HCT116 (cell line): ENCODE data around the gene ZBTB37.

ENCODE experiments used
- ATF3 ChIP-seq: IDR thresholded peaks from 2 replicates; pipeline ENCODE4 v1.6.1; 2012
- CTCF ChIP-seq, 3 experiments: fragments of 200-600 bp in 1 of 3; sonication (generic) in 1 of 3; IDR thresholded peaks in 2 of 3; conservative IDR thresholded peaks in 1 of 3; 2 replicates each; pipeline ENCODE4 v1.5.1; 2012 to 2017; ENCODE audit warnings: low read depth in 2 of 3, low read length in 2 of 3, antibody characterized with exemption in 1 of 3, borderline replicate concordance in 1 of 3, control low read depth in 1 of 3, mild to moderate bottlenecking in 1 of 3, mixed read lengths in 1 of 3, mixed run types in 1 of 3, moderate library complexity in 1 of 3; ENCODE audit not compliant: insufficient read depth in 1 of 3
- EGR1 ChIP-seq: IDR thresholded peaks from 2 replicates; pipeline ENCODE4 v1.6.1; 2012; ENCODE audit warnings: low read depth
- EZH2phosphoT487 ChIP-seq: fragments of 200-600 bp; IDR thresholded peaks from 2 replicates; pipeline ENCODE4 v1.6.1; 2018; ENCODE audit warnings: antibody characterized with exemption, borderline replicate concordance
- MAX ChIP-seq: IDR thresholded peaks from 2 replicates; pipeline ENCODE4 v1.6.1; 2012
- POLR2A ChIP-seq: IDR thresholded peaks from 2 replicates; pipeline ENCODE4 v1.7.0; 2011; ENCODE audit warnings: borderline replicate concordance; ENCODE audit not compliant: insufficient read depth, insufficient read length; ENCODE audit errors: extremely low read depth
- POLR2AphosphoS5 ChIP-seq: IDR thresholded peaks from 2 replicates; pipeline ENCODE4 v1.6.1; 2011; ENCODE audit warnings: mild to moderate bottlenecking, low read depth, low read length, moderate library complexity
- RAD21 ChIP-seq: IDR thresholded peaks from 2 replicates; pipeline ENCODE4 v1.6.1; 2012; ENCODE audit warnings: low read depth, mild to moderate bottlenecking
- ZBTB33 ChIP-seq: IDR thresholded peaks from 2 replicates; pipeline ENCODE4 v1.6.1; 2011; ENCODE audit warnings: mild to moderate bottlenecking, low read length, moderate library complexity; ENCODE audit not compliant: insufficient replicate concordance; ENCODE audit errors: extremely low read depth

GRCh38 chr1:173864179-173864867 is 3.9 kb upstream of the ZBTB37 start:
- TF ChIP-seq POLR2AphosphoS5: peak; percentile 20; the same call in 1 of the 2 replicates
- TF ChIP-seq POLR2A: no peak
- TF ChIP-seq RAD21: no peak
- TF ChIP-seq EZH2phosphoT487: no peak
- TF ChIP-seq EGR1: no peak
- no peak for TF ChIP-seq CTCF (IDR thresholded peaks at IDR 0.05 in 2 of 3, conservative IDR thresholded peaks at IDR 0.05 in 1 of 3; ENCODE audit: borderline replicate concordance in 1 of 3, insufficient read depth in 1 of 3, low read depth in 2 of 3, low read length in 2 of 3)
- no peak for TF ChIP-seq ZBTB33
- TF ChIP-seq ATF3: no peak
- TF ChIP-seq MAX: no peak
